GM18907 (cell line): ENCODE measurements around the gene DAB1.

Source experiments
- ATAC-seq: cut with Tn5 transposase; IDR thresholded peaks from one replicate; pipeline ENCODE4 v1.9.1; 2021; ENCODE audit warnings: mild to moderate bottlenecking, moderate library complexity; ENCODE audit not compliant: unreplicated experiment

The DAB1 gene

DNA sequence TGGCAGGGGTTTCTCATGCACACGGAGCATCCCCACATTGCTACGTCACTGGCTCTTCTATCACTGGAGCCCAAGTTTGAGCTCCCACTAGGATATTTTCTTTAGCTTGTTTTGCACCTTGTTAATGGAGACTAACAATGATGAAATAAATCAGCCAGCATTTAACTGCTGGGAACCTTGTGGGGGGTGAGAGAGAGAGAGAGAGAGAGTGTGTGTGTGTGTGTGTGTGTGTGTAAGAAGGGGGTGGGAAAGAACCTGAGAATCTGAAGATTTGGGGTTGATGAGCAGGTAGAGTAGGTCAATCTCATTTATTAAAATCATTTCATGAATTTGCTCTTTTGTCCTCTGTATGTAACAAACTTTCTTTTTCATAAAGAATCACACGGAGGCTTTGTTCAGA, 458.7 kb downstream of the DAB1 start:
- no peak for ATAC-seq

DNA sequence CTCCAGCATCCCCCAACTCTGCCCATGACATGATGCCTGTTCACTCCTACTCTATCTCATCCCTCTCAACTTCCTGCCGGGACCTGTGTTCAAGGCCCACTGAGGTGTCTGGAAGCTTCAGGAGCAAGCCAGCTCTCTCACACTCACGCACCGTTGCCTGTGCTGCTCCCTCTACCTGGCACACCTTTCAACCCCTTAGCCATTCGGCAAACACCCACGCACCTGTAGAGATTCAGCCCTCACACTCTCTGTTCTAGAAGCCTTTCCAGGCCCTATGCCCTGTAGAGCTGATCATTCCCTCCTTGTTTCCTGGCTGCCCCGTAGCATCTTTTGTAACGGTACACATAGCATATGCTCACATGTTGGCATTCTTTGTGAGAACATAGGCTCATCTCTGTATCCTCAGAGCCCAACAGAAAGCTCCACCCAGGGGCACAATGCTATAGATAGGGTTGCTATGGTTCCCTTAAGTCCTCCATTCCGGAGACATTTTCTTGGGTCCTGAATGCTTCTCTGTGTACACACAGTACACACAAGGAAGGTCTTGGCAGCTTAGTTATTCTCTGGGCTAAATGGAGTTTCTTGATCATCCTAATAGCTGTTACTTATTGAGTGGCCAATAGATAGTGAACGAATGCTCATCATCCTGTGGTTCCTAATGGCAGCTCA, 459.4 kb downstream of the DAB1 start:
- no peak for ATAC-seq

GRCh38 chr1:56963667-56964066, 460.2 kb downstream of the DAB1 start:
- ATAC-seq: no peak

- ATAC-seq: no peak
Observed at GRCh38 chr1:56961426-56961825, 462.4 kb downstream of the DAB1 start.

GRCh38 chr1:56958526-56958925, 465.3 kb downstream of the DAB1 start:
- no peak for ATAC-seq

DNA sequence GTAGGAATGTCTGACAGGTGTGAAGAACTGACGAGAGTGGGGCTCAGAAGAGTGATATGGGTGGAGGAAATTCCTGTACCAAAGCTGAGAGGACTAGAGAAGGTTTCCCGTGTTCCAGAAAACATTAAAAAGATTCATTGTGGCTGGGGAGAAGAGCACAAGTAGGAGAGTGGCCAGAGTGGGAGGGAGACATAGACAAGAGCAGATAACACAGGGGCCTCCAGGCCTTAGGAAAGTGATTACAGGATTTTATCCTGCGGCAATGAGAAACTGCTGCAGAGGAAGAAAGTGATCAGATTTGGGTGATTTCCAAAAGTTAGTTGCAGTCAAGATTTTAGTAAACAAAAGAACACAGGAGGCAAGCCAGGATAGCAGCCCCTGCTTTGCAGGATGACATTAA, 465.9 kb downstream of the DAB1 start:
- no peak for ATAC-seq

- no peak for ATAC-seq
Observed at GRCh38 chr1:56954664-56955063, 469.2 kb downstream of the DAB1 start.

GRCh38 chr1:56953386-56953785, 470.5 kb downstream of the DAB1 start:
- ATAC-seq: no peak

GRCh38 chr1:56952501-56952900, 471.4 kb downstream of the DAB1 start:
- no peak for ATAC-seq

DNA sequence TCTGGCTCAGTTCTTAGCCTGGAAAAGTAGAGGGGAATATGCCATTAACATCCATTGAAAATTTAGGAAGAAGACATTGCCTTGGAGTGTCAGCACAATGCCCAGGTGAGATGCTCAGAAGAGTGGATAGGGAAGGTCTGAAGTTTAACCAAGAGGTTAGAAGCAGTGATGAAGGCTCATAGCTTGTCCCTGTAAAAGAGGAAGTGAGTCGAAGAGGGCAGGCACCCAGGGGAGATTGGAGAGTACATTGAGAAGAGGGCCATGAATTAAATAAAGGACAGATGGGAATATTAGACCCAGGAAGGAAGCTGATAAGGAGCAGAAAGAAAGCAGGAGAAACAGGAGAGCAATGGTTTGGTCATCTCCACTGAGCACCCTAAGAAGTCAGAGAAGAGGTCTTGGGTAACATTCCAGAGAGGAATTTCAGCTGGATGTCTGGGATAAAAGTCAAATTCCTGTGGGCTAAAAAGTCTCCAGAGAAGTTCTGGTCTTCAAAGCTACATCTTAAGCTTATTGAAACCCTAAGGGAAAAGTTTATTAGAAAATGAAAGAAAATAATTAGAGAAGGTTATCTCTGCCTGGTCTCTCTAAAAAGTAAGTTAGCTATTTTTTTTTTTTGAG, 475.3 kb downstream of the DAB1 start:
- no peak for ATAC-seq
